Esophagus muscularis mucosa (tissue), 4 donors: ENCODE data around the gene BPIFB6. TPM values are rescaled to one million over a fixed set of nuclear protein-coding genes. Genes with fewer than 3 reads are reported as not detected.

Experiments used
- DNase-seq: peaks from one replicate; pipeline ENCODE4 v3.0.0-alpha.2; 2017; ENCODE audit errors: extremely low spot score
- H3K27ac ChIP-seq, 4 donors: fragments of 200-600 bp; sonication (generic); replicated peaks in 1 of 4; 1 replicate in 3 of 4; 2 replicates in 1 of 4; pipeline ENCODE4 v1.5.1; 2016 to 2019; ENCODE audit warnings: mild to moderate bottlenecking in 1 of 4
- H3K27me3 ChIP-seq, 4 donors: fragments of 200-600 bp; sonication (generic); one replicate each; pipeline versions ENCODE4 v1.5.1 to v1.6.0; 2016 to 2019
- H3K36me3 ChIP-seq, 4 donors: fragments of 200-600 bp; sonication (generic); one replicate each; pipeline ENCODE4 v1.5.1; 2016 to 2019
- H3K4me1 ChIP-seq, 4 donors: fragments of 200-600 bp; sonication (generic); one replicate each; pipeline ENCODE4 v1.5.1; 2016 to 2019
- H3K4me3 ChIP-seq, 4 donors: fragments of 200-600 bp; sonication (generic); 1 replicate in 2 of 4; 2 replicates in 2 of 4; pipeline ENCODE4 v1.5.1; 2016 to 2019; ENCODE audit warnings: mild to moderate bottlenecking in 4 of 4, moderate library complexity in 1 of 4
- H3K9me3 ChIP-seq, 4 donors: fragments of 200-600 bp; sonication (generic); 1 replicate in 3 of 4; 2 replicates in 1 of 4; pipeline ENCODE4 v1.5.1; 2016 to 2019
- CTCF ChIP-seq, 3 experiments: fragments of 200-600 bp in 2 of 3; fragments of 450-650 bp in 1 of 3; sonication (generic) in 2 of 3; IDR thresholded peaks; one replicate each; pipeline ENCODE4 v1.5.1; 2017 to 2019; ENCODE audit warnings: antibody characterized with exemption in 3 of 3, mild to moderate bottlenecking in 2 of 3, moderate library complexity in 1 of 3
- EP300 ChIP-seq: sonication (generic); formaldehyde crosslinking; IDR thresholded peaks from one replicate; pipeline ENCODE4 v1.6.1; 2017; ENCODE audit warnings: antibody characterized with exemption
- POLR2A ChIP-seq: fragments of 450-650 bp; IDR thresholded peaks from one replicate; pipeline ENCODE4 v1.6.1; 2017; ENCODE audit warnings: antibody characterized with exemption, moderate library complexity, mild to moderate bottlenecking, low read depth
- POLR2AphosphoS5 ChIP-seq, 2 donors: sonication (generic); formaldehyde crosslinking; IDR thresholded peaks; one replicate each; pipeline ENCODE4 v1.6.1; 2017; ENCODE audit warnings: antibody characterized with exemption in 2 of 2
- WGBS: methylation state at CpG from one replicate; pipeline ENCODE4 v1.1.5; 2018; 5-methylcytosine and 5-hydroxymethylcytosine counted together
- intact Hi-C: fragments of 100-400 bp; cut with DNase I; formaldehyde crosslinking; loops from one replicate; pipeline ENCODE4 v1.15.1; 2023
- total RNA-seq, 4 donors: library from RNA; depleted of rRNA; stranded (reverse); fragments of >200 nt; gene quantifications; one replicate each; pipeline versions ENCODE4 v1.1.0 to v1.2.1, GENCODE V29; 2016

BPIFB6 gene
- total RNA-seq, 4 donors from 2014 or later: not detected

- no peak overlapping the region for H3K4me3 ChIP-seq
- 96% methylated on average over 3 of the region's 3 CpGs for WGBS
- H3K27me3 ChIP-seq: peaks cover 0 to 14% (median 0%) of the 10 kb centered on the region in 4 donors
- H3K27ac ChIP-seq: no peak overlapping the region
- TF ChIP-seq CTCF (IDR thresholded peaks at IDR 0.05): no peak
- no peak for TF ChIP-seq EP300
- TF ChIP-seq POLR2AphosphoS5 (IDR thresholded peaks at IDR 0.05): no peak
- no peak for TF ChIP-seq POLR2A
- H3K36me3 ChIP-seq: no peaks in the 10 kb centered on the region
- no peak for DNase-seq
- no peaks in the 10 kb centered on the region for H3K9me3 ChIP-seq
- intact Hi-C loops: no loop called here
- H3K4me1 ChIP-seq: peaks cover 0 to 8% (median 0%) of the 10 kb centered on the region in 4 donors
These were observed 60.9 kb downstream of the BPIFB6 start for GRCh38 chr20:33092361-33092760.

DNA sequence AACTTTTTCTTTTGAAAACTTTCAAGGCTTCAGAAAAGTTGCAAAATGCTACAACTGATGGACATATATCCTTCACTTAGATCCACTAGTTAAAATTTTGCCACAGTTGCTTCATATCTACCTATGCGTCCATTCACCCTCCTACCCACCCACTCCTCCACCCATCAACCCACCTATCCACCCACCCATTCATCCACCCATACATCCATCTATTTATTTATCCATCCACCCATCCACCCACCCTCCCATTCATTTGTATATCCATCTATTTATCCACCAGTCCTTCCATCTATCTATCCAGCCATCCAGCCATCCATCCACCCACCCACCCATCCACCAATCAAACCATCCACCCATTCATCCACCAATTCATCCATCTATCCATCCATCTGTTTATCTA, 61.6 kb downstream of the BPIFB6 start:
- Histone ChIP-seq H3K9me3 (no peaks in the 10 kb centered on the region), H3K27me3 (peaks cover 0 to 14% (median 0%) of the 10 kb centered on the region in 4 donors), H3K27ac (no peak overlapping the region), H3K36me3 (no peaks in the 10 kb centered on the region), H3K4me1 (peaks cover 0 to 8% (median 0%) of the 10 kb centered on the region in 4 donors), H3K4me3 (no peak overlapping the region)
- TF ChIP-seq POLR2AphosphoS5 (IDR thresholded peaks at IDR 0.05) (no peak), CTCF (IDR thresholded peaks at IDR 0.05) (no peak), EP300 (no peak), POLR2A (no peak)
- DNase-seq: no peak
- intact Hi-C loops: no loop called here
- WGBS: 84% methylated on average over 1 of the region's 1 CpG

DNA sequence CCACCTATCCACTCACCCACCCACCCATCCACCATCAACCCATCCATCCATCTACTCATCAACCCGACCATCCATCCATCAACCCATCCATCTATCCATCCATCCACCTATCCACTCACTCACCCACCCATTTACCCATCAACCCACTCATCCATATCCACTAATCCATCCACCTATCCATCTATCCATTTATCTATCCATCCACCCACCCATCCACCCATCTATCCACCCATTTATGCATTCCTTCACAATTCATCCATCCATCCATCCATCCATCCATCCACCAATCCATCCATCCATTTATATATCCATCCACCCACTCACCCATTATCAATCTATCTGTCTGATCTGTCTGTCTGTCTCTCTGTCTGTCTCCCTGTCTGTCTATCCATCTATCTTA, 62.1 kb downstream of the BPIFB6 start:
- Histone ChIP-seq H3K36me3 (no peaks in the 10 kb centered on the region), H3K27ac (no peak overlapping the region), H3K27me3 (peaks cover 0 to 14% (median 0%) of the 10 kb centered on the region in 4 donors), H3K9me3 (no peaks in the 10 kb centered on the region), H3K4me3 (no peak overlapping the region), H3K4me1 (peaks cover 0 to 8% (median 0%) of the 10 kb centered on the region in 4 donors)
- intact Hi-C loops: no loop called here
- TF ChIP-seq EP300: no peak
- TF ChIP-seq POLR2AphosphoS5 (IDR thresholded peaks at IDR 0.05): no peak
- TF ChIP-seq CTCF (IDR thresholded peaks at IDR 0.05): no peak
- no peak for TF ChIP-seq POLR2A
- 45% methylated on average over 1 of the region's 1 CpG for WGBS
- no peak for DNase-seq

Other genes starting within 250 kb of the BPIFB6 start
- 100 to 1,000 TPM; 124 to 167 (median 143) TPM for gene MAPRE1, start 211.7 kb upstream of the BPIFB6 start, total RNA-seq
- gene EFCAB8, start 172.7 kb upstream of the BPIFB6 start, total RNA-seq: under 1 TPM in 2 of 4 donors, not detected in 2; 0.17 to 0.92 TPM
- gene SUN5, start 27.2 kb upstream of the BPIFB6 start, total RNA-seq: not detected
- gene BPIFB2, start 23.9 kb upstream of the BPIFB6 start, total RNA-seq: not detected
- not detected for gene BPIFB3, start 22.3 kb downstream of the BPIFB6 start, total RNA-seq
- gene BPIFB4, start 48.0 kb downstream of the BPIFB6 start, total RNA-seq: not detected
- 1 to 10 TPM in 1 of 4 donors, under 1 TPM in 2, not detected in 1; 0.33 to 1.7 (median 0.58) TPM for gene BPIFA2, start 136.5 kb downstream of the BPIFB6 start, total RNA-seq
- not detected for gene BPIFA3, start 185.7 kb downstream of the BPIFB6 start, total RNA-seq
- gene BPIFA1, start 204.3 kb downstream of the BPIFB6 start, total RNA-seq: not detected